Natural killer cell (primary cell): ENCODE data around the gene MASP1. TPM values are rescaled to one million over a fixed set of nuclear protein-coding genes. Genes with fewer than 3 reads are reported as not detected.
"Not testable (repeated sequence)": the region's sequence is repeated elsewhere in the genome, so short reads cannot be mapped to it uniquely, and the experiment has no call there.

Source experiments
- ATAC-seq, 3 donors: fragments of 150-1000 bp in 2 of 3; fragments of 200-7000 bp in 1 of 3; cut with Tn5 transposase; 1 replicate in 1 of 3; 2 replicates in 2 of 3; pipeline ENCODE4 v1.10.0; 2021; ENCODE audit warnings: mild to moderate bottlenecking in 2 of 3, moderate library complexity in 2 of 3
- DNase-seq, 2 donors: peaks; one replicate each; pipeline versions ENCODE4 v3.0.0 to v3.0.0-alpha.2; 2013 to 2021; ENCODE audit warnings: mixed read lengths in 1 of 2
- H3K27ac ChIP-seq: one replicate; pipeline ENCODE4 v1.5.1; 2013; ENCODE audit warnings: mild to moderate bottlenecking, low read length
- H3K27me3 ChIP-seq: one replicate; pipeline ENCODE4 v1.6.1; 2013; ENCODE audit warnings: low read length; ENCODE audit not compliant: control insufficient read depth, insufficient read depth
- H3K36me3 ChIP-seq: one replicate; pipeline ENCODE4 v1.6.1; 2013; ENCODE audit warnings: low read length; ENCODE audit not compliant: control insufficient read depth, insufficient read depth
- H3K4me1 ChIP-seq: one replicate; pipeline ENCODE4 v1.6.1; 2013; ENCODE audit warnings: low read length; ENCODE audit not compliant: control insufficient read depth, insufficient read depth
- H3K4me3 ChIP-seq: one replicate; pipeline ENCODE4 v1.5.1; 2013; ENCODE audit warnings: low read length
- H3K9me3 ChIP-seq: one replicate; pipeline ENCODE4 v1.6.1; 2013; ENCODE audit warnings: low read length; ENCODE audit not compliant: control insufficient read depth, insufficient read depth
- H3K27ac Mint-ChIP-seq, 2 donors: one replicate each; pipeline ENCODE4 v1.8.0; 2022; ENCODE audit warnings: mild to moderate bottlenecking in 2 of 2, mixed read lengths in 2 of 2, moderate library complexity in 1 of 2
- H3K27me3 Mint-ChIP-seq, 2 donors: one replicate each; pipeline ENCODE4 v1.8.0; 2022; ENCODE audit warnings: low read depth in 2 of 2, mixed read lengths in 2 of 2
- H3K36me3 Mint-ChIP-seq: one replicate; pipeline ENCODE4 v1.8.0; 2022; ENCODE audit warnings: mixed read lengths
- H3K4me1 Mint-ChIP-seq, 2 donors: one replicate each; pipeline ENCODE4 v1.8.0; 2022; ENCODE audit warnings: mixed read lengths in 2 of 2
- H3K4me3 Mint-ChIP-seq: one replicate; pipeline ENCODE4 v1.8.0; 2022; ENCODE audit warnings: mild to moderate bottlenecking, moderate library complexity, mixed read lengths
- H3K9me3 Mint-ChIP-seq, 2 donors: one replicate each; pipeline ENCODE4 v1.8.0; 2022; ENCODE audit warnings: mixed read lengths in 2 of 2
- CTCF ChIP-seq: fragments of 200-600 bp; IDR thresholded peaks from one replicate; pipeline ENCODE4 v1.8.0; 2022; ENCODE audit warnings: antibody characterized with exemption
- WGBS: methylation state at CpG from one replicate; pipeline ENCODE4 v1.1.7; 2013; ENCODE audit warnings: missing lambda C conversion rate; ENCODE audit not compliant: insufficient coverage; 5-methylcytosine and 5-hydroxymethylcytosine counted together
- intact Hi-C: fragments of 100-400 bp; cut with micrococcal nuclease; formaldehyde crosslinking; loops from one replicate; pipeline ENCODE4 v1.14.2; 2022
- total RNA-seq, 4 donors: library from RNA; stranded (reverse); fragments of 120-200 nt in 1 of 4; gene quantifications; one replicate each; pipeline versions ENCODE4 v1.2.3 to v1.2.4, GENCODE V29; 2013 to 2022

MASP1 gene
- total RNA-seq, 3 donors from 2014 or later (not counting 1 experiment from before 2014, with no cell fraction given) = not detected

- WGBS = 100% methylated on average over 1 of the region's 2 CpGs
- Mint-ChIP-seq H3K9me3 (no peaks in the 10 kb centered on the region), H3K4me3 (no peak overlapping the region), H3K27ac (no peak overlapping the region), H3K36me3 (no peaks in the 10 kb centered on the region), H3K4me1 (no peaks in the 10 kb centered on the region), H3K27me3 (peaks cover 19 to 35% of the 10 kb centered on the region in 2 donors)
- no peak for TF ChIP-seq CTCF
- no peak overlapping the region for H3K4me3 ChIP-seq
- H3K9me3 ChIP-seq = no peaks in the 10 kb centered on the region
- H3K27ac ChIP-seq = no peak overlapping the region
- H3K36me3 ChIP-seq = no peaks in the 10 kb centered on the region
- no peak for ATAC-seq
- no peak for DNase-seq
- H3K27me3 ChIP-seq = no peaks in the 10 kb centered on the region
- H3K4me1 ChIP-seq = no peaks in the 10 kb centered on the region
- intact Hi-C loops = no loop called here
These were observed 85.9 kb downstream of the MASP1 start for GRCh38 chr3:187205683-187206082.

- H3K9me3 ChIP-seq, H3K27ac ChIP-seq, H3K36me3 Mint-ChIP-seq, intact Hi-C loops, H3K9me3 Mint-ChIP-seq, H3K27me3 ChIP-seq, H3K36me3 ChIP-seq, H3K27ac Mint-ChIP-seq, H3K4me1 ChIP-seq, ATAC-seq, H3K4me1 Mint-ChIP-seq, H3K4me3 ChIP-seq, DNase-seq, H3K4me3 Mint-ChIP-seq: not testable (repeated sequence)
- WGBS = 95% methylated on average over 40 of the region's 44 CpGs
- peaks cover 16 to 30% of the 10 kb centered on the region in 2 donors for H3K27me3 Mint-ChIP-seq
These were observed 92.0 kb downstream of the MASP1 start for GRCh38 chr3:187199463-187200050.

- H3K4me3 Mint-ChIP-seq = no peak overlapping the region
- H3K36me3 ChIP-seq = no peaks in the 10 kb centered on the region
- DNase-seq = no peak
- no peak for ATAC-seq
- H3K27me3 ChIP-seq = peaks cover 4% of the 10 kb centered on the region
- peaks cover 12 to 34% of the 10 kb centered on the region in 2 donors for H3K27me3 Mint-ChIP-seq
- H3K9me3 ChIP-seq = no peaks in the 10 kb centered on the region
- no peaks in the 10 kb centered on the region for H3K9me3 Mint-ChIP-seq
- H3K4me1 Mint-ChIP-seq = no peaks in the 10 kb centered on the region
- no peak overlapping the region for H3K27ac Mint-ChIP-seq
- H3K4me1 ChIP-seq = no peaks in the 10 kb centered on the region
- H3K4me3 ChIP-seq = no peak overlapping the region
- intact Hi-C loops = no loop called here
- H3K27ac ChIP-seq = no peak overlapping the region
- TF ChIP-seq CTCF = no peak
- H3K36me3 Mint-ChIP-seq = no peaks in the 10 kb centered on the region
- 84% methylated on average over 4 of the region's 4 CpGs for WGBS
These were observed 93.0 kb downstream of the MASP1 start for GRCh38 chr3:187198490-187198889.

GRCh38 chr3:187197335-187197649, 94.2 kb downstream of the MASP1 start, which contains the start of gene RTP1:
Gene RTP1 (plus strand): TSS chr3:187197486. CDS start chr3:187197516, 30 bp downstream.
- Histone ChIP-seq H3K36me3 (no peaks in the 10 kb centered on the region), H3K4me3 (no peak within 1 kb of the TSS), H3K27me3 (peaks cover 6% of the 10 kb centered on the region), H3K9me3 (no peaks in the 10 kb centered on the region), H3K27ac (no peak within 1 kb of the TSS), H3K4me1 (no peaks in the 10 kb centered on the region)
- no peaks in the 10 kb centered on the region for H3K36me3 Mint-ChIP-seq
- H3K9me3 Mint-ChIP-seq = no peaks in the 10 kb centered on the region
- H3K27ac Mint-ChIP-seq = no peak within 1 kb of the TSS
- intact Hi-C loops = no loop called here
- TF ChIP-seq CTCF = no peak
- no peak for ATAC-seq
- H3K27me3 Mint-ChIP-seq = peaks cover 15 to 42% of the 10 kb centered on the region in 2 donors
- no peak within 1 kb of the TSS for H3K4me3 Mint-ChIP-seq
- 82% methylated on average over 7 of the region's 8 CpGs for WGBS
- DNase-seq = no peak
- H3K4me1 Mint-ChIP-seq = no peaks in the 10 kb centered on the region
